Body of pancreas (tissue), 4 donors: ENCODE results near the gene KIF26A. TPM values are rescaled to one million over a fixed set of nuclear protein-coding genes. Genes with fewer than 3 reads are reported as not detected.
A peak's percentile ranks its signal among the peaks of the same experiment; 100 is the strongest.

ENCODE experiments used
- ATAC-seq: fragments of 150-250 bp; one replicate; pipeline ENCODE4 v1.9.1; 2016
- DNase-seq, 4 donors: peaks; one replicate each; pipeline ENCODE4 v3.0.0-alpha.2; 2019
- H3K27ac ChIP-seq, 4 donors: fragments of 200-600 bp; sonication (generic); 1 replicate in 3 of 4; 2 replicates in 1 of 4; pipeline versions ENCODE4 v1.5.1 to v1.6.1; 2016 to 2019; ENCODE audit warnings: mild to moderate bottlenecking in 1 of 4, mixed read lengths in 1 of 4, moderate library complexity in 1 of 4
- H3K27me3 ChIP-seq, 2 donors: fragments of 200-600 bp; sonication (generic); one replicate each; pipeline ENCODE4 v1.6.0; 2016; ENCODE audit warnings: mild to moderate bottlenecking in 1 of 2
- H3K36me3 ChIP-seq, 2 donors: fragments of 200-600 bp; sonication (generic); replicated peaks in 1 of 2; 2 replicates each; pipeline ENCODE4 v1.5.1; 2016; ENCODE audit warnings: low read depth in 2 of 2; ENCODE audit not compliant: insufficient read depth in 1 of 2
- H3K4me1 ChIP-seq: fragments of 200-600 bp; sonication (generic); one replicate; pipeline ENCODE4 v1.6.0; 2016
- H3K4me3 ChIP-seq, 2 donors: fragments of 200-600 bp; sonication (generic); 1 replicate in 1 of 2; 2 replicates in 1 of 2; pipeline ENCODE4 v1.5.1; 2016 to 2019
- H3K9me3 ChIP-seq, 3 donors: fragments of 200-600 bp; sonication (generic); 1 replicate in 2 of 3; 2 replicates in 1 of 3; pipeline ENCODE4 v1.5.1; 2016
- POLR2A ChIP-seq, 3 donors: fragments of 450-650 bp; IDR thresholded peaks; one replicate each; pipeline ENCODE4 v1.6.1; 2016; ENCODE audit warnings: antibody characterized with exemption in 3 of 3, mild to moderate bottlenecking in 2 of 3
- WGBS, 2 donors: methylation state at CpG; one replicate each; pipeline ENCODE4 v1.1.5; 2017; 5-methylcytosine and 5-hydroxymethylcytosine counted together
- intact Hi-C: fragments of 100-400 bp; cut with DNase I; formaldehyde crosslinking; loops from one replicate; pipeline ENCODE4 v1.15.1; 2023
- total RNA-seq, 2 donors: library from RNA; depleted of rRNA; stranded (reverse); fragments of >200 nt; gene quantifications; one replicate each; pipeline ENCODE4 v1.1.0, GENCODE V29; 2016
- TF ChIP-seq, protein P1 (sequence below), 7 experiments: fragments of 450-650 bp in 4 of 7; fragments of 200-600 bp in 3 of 7; sonication (generic) in 3 of 7; IDR thresholded peaks; one replicate each; pipeline ENCODE4 v1.5.1; 2016 to 2019; ENCODE audit warnings: antibody characterized with exemption in 7 of 7

KIF26A gene
- total RNA-seq, 2 donors from 2014 or later = 14.8 to 17.1 TPM

DNA sequence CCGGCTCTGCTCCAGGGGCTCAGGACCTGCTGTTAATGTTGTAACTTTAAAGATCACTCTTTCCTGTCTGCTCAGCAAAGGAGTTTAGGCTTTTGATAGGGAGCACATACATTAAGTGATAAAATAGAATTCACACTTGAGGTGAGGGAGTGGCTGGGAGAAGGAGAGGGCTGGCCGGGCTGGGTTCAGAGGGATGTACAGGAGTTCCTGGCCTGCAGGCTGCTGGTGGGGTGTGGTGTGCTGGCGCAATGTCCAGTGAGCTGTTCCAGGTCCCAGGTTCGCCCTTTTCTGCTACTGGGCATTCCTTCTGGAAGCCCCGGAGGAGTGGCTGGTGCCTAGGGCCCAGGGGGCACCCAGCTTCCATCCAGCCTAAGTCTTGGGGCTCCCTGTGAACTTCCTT, 17.8 kb downstream of the KIF26A start:
- DNase-seq (no peak), ATAC-seq (no peak)
- Histone ChIP-seq H3K9me3 (no peaks in the 10 kb centered on the region), H3K4me1 (peaks cover 25% of the 10 kb centered on the region), H3K4me3 (no peak overlapping the region), H3K36me3 (no peaks in the 10 kb centered on the region), H3K27ac (no peak overlapping the region), H3K27me3 (no peaks in the 10 kb centered on the region)
- TF ChIP-seq POLR2A (IDR thresholded peaks at IDR 0.05) = no peak
- TF ChIP-seq, protein P1, sequence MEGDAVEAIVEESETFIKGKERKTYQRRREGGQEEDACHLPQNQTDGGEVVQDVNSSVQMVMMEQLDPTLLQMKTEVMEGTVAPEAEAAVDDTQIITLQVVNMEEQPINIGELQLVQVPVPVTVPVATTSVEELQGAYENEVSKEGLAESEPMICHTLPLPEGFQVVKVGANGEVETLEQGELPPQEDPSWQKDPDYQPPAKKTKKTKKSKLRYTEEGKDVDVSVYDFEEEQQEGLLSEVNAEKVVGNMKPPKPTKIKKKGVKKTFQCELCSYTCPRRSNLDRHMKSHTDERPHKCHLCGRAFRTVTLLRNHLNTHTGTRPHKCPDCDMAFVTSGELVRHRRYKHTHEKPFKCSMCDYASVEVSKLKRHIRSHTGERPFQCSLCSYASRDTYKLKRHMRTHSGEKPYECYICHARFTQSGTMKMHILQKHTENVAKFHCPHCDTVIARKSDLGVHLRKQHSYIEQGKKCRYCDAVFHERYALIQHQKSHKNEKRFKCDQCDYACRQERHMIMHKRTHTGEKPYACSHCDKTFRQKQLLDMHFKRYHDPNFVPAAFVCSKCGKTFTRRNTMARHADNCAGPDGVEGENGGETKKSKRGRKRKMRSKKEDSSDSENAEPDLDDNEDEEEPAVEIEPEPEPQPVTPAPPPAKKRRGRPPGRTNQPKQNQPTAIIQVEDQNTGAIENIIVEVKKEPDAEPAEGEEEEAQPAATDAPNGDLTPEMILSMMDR (IDR thresholded peaks at IDR 0.05) = no peak
- 83 to 90% methylated on average over 2 to 5 of the region's 5 CpGs for WGBS, 2 donors
- intact Hi-C loops = no loop called here

DNA sequence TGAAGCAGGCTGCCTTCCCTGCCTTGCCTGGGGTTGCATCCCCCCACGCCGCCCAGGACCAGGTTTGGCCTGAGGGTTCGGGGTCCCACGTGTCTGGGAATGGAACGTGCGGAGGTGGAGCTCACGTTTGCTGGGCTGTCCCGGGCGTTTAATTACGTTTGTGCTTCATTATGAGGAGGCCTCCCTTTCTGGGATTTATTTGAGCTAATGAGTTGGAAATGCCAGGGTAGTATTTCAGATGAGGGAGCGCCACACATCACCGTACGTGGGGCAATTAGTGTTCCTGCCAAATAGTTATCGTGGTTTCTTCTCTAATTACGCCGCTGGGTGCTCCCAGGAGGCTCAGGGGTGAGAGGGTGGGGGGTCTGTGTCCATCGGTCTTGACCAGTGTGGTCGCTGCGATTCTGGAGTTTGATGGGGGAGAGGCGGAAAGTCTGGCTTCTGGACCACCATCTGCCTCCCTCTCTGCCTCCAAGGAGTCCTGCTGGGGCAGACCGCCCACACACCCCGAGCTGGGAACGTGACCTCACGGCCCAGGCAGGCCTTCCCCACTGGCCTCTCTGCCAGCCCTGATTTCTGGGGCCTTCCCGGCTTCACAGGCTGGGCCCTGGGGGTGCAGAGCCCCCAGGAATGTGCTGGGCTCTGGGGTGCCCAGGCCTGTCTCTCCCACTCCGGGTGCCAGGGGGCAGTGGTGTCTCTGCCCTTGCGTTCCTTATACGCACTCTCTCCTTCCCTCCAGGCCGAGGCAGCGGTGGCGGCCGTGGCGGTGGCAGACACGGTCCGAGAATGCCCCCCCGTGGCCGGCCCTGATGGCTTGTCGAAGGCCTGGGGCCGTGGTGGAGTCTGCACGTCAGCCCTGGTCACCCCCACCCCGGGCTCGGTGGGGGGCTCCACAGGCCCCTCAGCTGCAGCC, 18.9 kb downstream of the KIF26A start:
- TF ChIP-seq, protein P1 (IDR thresholded peaks at IDR 0.05) = no peak
- no peak for TF ChIP-seq POLR2A (IDR thresholded peaks at IDR 0.05)
- H3K27ac ChIP-seq = no peak overlapping the region
- H3K36me3 ChIP-seq = no peaks in the 10 kb centered on the region
- WGBS, 2 donors = 87 to 92% methylated on average over 28 to 42 of the region's 42 CpGs
- ATAC-seq (no peak), DNase-seq (no peak)
- intact Hi-C loops = no loop called here
- no peaks in the 10 kb centered on the region for H3K9me3 ChIP-seq
- no peaks in the 10 kb centered on the region for H3K27me3 ChIP-seq
- H3K4me1 ChIP-seq = peaks cover 15% of the 10 kb centered on the region
- H3K4me3 ChIP-seq = no peak overlapping the region

DNA sequence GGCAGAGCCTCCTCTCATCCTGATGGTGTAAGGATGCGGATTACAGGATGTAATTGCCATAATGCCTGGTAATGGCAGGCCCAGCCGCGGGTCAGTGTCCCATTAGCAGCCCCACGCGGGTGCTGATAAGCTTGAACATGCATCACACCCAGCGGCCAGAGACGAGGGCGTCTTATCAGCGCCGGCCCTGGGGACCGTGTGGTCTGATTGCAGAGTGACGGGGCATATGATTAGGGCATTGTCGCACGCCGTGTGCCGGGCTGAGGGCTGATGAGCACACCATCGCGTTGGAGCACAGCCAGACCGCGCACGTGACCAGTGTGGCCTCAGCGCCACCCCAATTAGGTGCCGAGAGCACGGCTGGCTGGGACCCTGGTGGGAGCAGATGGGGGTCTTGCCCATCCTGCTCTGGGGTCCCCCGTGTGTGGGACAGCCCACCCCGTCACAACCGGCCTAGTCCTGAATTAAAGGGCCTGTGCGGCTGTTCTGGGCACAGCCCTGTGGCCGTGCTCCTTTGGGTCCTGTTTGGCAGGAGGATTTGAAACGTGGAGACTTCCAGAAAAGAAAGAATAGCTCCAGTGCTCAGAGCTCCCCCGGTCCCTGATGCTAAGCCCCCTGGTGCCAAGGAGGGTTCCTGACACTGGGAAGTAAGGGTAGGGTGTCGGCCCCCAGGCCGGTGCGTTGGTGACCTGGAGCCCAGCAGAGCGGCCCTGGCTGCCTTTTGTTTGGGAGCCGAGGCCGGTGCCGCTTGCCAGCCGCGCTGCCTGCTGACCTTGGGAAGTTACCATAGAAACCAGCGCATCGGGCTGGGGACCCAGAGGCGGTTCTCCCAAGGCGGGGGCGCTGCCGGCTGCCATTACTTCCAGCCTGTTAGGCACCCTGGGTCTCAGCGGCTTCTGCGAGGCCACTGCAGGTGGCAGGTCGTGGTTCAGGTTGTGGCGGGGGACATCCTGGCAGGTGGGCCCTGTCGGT, 20.7 kb downstream of the KIF26A start:
- 48 to 57% methylated on average over 14 to 43 of the region's 51 CpGs for WGBS, 2 donors
- Histone ChIP-seq H3K27me3 (no peaks in the 10 kb centered on the region), H3K4me3 (no peak overlapping the region), H3K36me3 (no peaks in the 10 kb centered on the region), H3K4me1 (peaks cover 9% of the 10 kb centered on the region), H3K9me3 (no peaks in the 10 kb centered on the region), H3K27ac (no peak overlapping the region)
- intact Hi-C loops = no loop called here
- TF ChIP-seq, protein P1 (IDR thresholded peaks at IDR 0.05) = no peak
- TF ChIP-seq POLR2A (IDR thresholded peaks at IDR 0.05) = no peak
- no peak for ATAC-seq
- peak in 1 of 4 donors; percentile 38 for DNase-seq

DNA sequence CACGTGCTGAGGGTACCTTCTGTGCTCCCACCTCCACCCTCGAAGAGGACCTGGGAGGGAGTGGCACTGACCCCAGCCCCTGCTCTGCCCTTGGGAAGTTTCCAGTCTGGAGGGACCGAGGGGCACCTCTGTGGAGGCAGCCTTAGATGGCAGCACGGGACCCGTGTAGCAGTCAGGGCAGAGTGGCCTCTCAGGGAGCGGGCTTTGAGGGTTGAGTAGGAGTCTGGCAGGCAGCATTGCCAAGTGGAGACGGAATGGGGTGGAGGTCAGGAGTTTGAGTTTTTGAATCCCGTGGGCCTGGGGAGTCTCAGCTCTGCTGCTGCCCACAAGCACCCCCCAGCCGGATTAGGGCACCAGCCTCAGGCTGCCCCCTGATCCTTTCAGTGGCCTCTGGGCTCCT, 21.6 kb downstream of the KIF26A start:
- Histone ChIP-seq H3K27me3 (no peaks in the 10 kb centered on the region), H3K4me3 (no peak overlapping the region), H3K27ac (no peak overlapping the region), H3K36me3 (no peaks in the 10 kb centered on the region), H3K4me1 (peaks cover 9% of the 10 kb centered on the region), H3K9me3 (no peaks in the 10 kb centered on the region)
- no peak for DNase-seq
- no peak for TF ChIP-seq POLR2A (IDR thresholded peaks at IDR 0.05)
- TF ChIP-seq, protein P1 (IDR thresholded peaks at IDR 0.05) = no peak
- intact Hi-C loops = no loop called here
- no peak for ATAC-seq
- 88 to 97% methylated on average over 5 to 9 of the region's 9 CpGs for WGBS, 2 donors
